AG09319 (cell line): ENCODE results near the gene ARHGAP44.
"Not testable (repeated sequence)": the region's sequence is repeated elsewhere in the genome, so short reads cannot be mapped to it uniquely, and the experiment has no call there.

Experiments
- DNase-seq: peaks from one replicate; pipeline ENCODE4 v3.0.0-alpha.2; 2010; ENCODE audit warnings: low read depth; ENCODE audit errors: extremely low read depth
- TF ChIP-seq, protein P1 (sequence below): IDR thresholded peaks from 2 replicates; pipeline ENCODE4 v1.5.1; 2011; ENCODE audit warnings: low read depth, mild to moderate bottlenecking, inconsistent platforms, low read length, moderate library complexity

Gene ARHGAP44

DNA sequence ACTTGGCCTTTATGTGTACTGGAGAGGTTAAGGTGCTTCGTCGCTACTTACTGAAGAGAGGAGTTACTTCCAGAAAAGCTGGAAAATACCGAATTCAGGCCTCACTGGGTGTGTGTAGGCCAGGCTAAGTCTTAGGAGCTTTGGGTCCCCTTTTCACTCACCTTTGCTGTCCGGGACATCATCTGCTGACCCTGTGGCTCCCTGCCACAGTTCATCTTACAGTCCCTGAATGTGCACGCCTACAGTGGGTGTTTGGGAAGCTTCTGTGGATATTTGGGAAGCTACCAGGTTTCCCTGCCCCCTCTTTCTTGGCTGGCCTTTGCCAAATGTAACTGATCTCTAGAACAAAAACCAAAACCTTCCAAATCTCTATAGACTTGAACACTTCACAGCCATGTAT lies 177.1 kb downstream of the ARHGAP44 start:
- TF ChIP-seq, protein P1, sequence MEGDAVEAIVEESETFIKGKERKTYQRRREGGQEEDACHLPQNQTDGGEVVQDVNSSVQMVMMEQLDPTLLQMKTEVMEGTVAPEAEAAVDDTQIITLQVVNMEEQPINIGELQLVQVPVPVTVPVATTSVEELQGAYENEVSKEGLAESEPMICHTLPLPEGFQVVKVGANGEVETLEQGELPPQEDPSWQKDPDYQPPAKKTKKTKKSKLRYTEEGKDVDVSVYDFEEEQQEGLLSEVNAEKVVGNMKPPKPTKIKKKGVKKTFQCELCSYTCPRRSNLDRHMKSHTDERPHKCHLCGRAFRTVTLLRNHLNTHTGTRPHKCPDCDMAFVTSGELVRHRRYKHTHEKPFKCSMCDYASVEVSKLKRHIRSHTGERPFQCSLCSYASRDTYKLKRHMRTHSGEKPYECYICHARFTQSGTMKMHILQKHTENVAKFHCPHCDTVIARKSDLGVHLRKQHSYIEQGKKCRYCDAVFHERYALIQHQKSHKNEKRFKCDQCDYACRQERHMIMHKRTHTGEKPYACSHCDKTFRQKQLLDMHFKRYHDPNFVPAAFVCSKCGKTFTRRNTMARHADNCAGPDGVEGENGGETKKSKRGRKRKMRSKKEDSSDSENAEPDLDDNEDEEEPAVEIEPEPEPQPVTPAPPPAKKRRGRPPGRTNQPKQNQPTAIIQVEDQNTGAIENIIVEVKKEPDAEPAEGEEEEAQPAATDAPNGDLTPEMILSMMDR, result no peak
- DNase-seq, result no peak

- no peak for DNase-seq
- TF ChIP-seq, protein P1, result no peak
These were observed 178.7 kb downstream of the ARHGAP44 start for GRCh38 chr17:12967962-12968361.

GRCh38 chr17:12973496-12974004 lies 184.3 kb downstream of the ARHGAP44 start:
- DNase-seq, result no peak
- TF ChIP-seq, protein P1, result no peak

- TF ChIP-seq, protein P1, result no peak
- no peak for DNase-seq
These were observed 184.8 kb downstream of the ARHGAP44 start for GRCh38 chr17:12974005-12974531.

DNA sequence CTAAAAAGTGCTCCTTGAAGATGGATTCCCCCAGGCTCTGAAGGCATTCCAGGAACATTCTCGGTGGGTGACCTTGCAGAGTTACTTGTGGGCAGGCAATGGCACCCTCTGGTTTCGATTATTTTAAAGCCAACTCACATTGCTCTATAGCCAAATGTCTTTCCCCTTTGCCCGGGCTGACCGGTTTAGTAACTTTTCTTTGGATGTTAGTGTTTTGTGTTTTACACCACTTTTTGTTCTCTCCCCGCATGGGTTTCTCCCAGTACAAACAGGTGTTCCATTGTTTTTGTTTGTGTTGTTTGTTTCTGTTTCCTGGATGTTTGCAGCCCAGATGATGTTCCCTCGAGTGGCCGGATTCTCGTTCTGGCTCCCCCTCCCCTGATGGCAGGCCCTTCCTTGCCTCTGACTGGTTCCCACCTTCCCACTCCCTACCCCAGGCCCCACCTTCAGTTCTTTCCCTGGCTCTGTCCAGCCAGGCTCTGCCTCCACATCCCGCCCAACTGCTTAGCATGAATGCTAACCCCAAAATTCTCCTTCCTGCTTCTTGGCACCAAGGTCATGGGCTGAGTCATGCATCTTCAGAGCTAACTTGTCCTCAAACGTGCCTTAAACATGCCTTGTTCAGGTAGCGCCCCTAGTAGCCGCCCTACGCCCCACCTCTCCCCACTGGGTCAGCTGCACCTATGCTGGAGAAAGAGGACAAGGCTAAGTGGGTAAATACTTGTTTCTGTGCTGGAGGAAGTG lies 187.9 kb downstream of the ARHGAP44 start:
- TF ChIP-seq, protein P1, result no peak
- no peak for DNase-seq

GRCh38 chr17:12978787-12979186 lies 189.5 kb downstream of the ARHGAP44 start:
- not testable (repeated sequence) for DNase-seq

DNA sequence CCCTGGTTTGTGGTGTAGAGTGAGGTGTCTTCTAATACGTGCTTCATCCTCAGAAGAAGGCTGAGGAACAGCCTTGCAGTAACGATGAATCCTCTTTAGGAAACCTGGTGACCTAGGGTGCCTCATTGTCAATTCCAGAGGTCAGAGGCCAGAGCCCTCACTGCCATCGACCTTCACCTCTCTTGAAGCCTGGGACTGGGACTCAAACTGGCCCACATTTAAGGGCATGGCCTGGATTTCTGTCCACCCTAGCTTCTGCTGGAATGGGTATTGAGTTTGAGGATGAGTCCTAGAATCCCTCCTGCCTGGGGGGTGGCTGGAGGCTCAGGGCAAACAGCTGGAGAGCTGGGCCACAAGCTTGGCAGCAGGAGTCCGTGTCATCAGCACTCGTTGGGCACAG lies 189.9 kb downstream of the ARHGAP44 start:
- TF ChIP-seq, protein P1, result no peak
- no peak for DNase-seq
